K562 (cell line): ENCODE data around the gene CYP2R1. TPM values are rescaled to one million over a fixed set of nuclear protein-coding genes. Genes with fewer than 3 reads are reported as not detected.

Experiments used
- ATAC-seq: fragments of 200-7000 bp; cut with Tn5 transposase; 3 replicates; pipeline ENCODE4 v1.9.1; 2020; ENCODE audit warnings: moderate library complexity
- BruUV-seq: library from RNA; stranded (reverse); fragments of 400-500 nt; replicated peaks from 2 replicates; lab custom pipeline; 2021; lab: Mats Ljungman, UMichigan
- CTCF ChIA-PET: fragments of 300-600 bp; formaldehyde crosslinking; extraction: SDS; loops from one replicate; lab custom pipeline; 2021; ENCODE audit warnings: low intra/inter-chr PET ratio; lab: Yijun Ruan, JAX
- POLR2A ChIA-PET: fragments of 300-600, 350-650 bp; sonication (Branson Sonifier 250); formaldehyde crosslinking; extraction: SDS; loops from one replicate; lab custom pipeline; 2021; ENCODE audit warnings: antibody characterized with exemption, inconsistent platforms; lab: Yijun Ruan, JAX
- DNase-seq, 4 experiments: peaks; one replicate each; pipeline versions ENCODE4 v3.0.0 to v3.0.0-alpha.2; 2011 to 2018; ENCODE audit warnings: low spot score in 3 of 4, mixed read lengths in 3 of 4; ENCODE audit errors: extremely low read depth in 1 of 4
- FAIRE-seq: peaks from 2 replicates; lab custom pipeline; 2011; peaks lifted over from hg19 to GRCh38; lab: Jason Lieb, UNC
- H2AFZ ChIP-seq: 2 replicates; pipeline ENCODE4 v1.6.0; 2011; ENCODE audit warnings: low read depth, low read length, control low read depth, inconsistent platforms
- H3K27ac ChIP-seq: fragments of 200-600 bp; 3 replicates; pipeline ENCODE4 v1.8.0; 2011; ENCODE audit warnings: low read depth, mild to moderate bottlenecking, control low read depth, inconsistent platforms, low read length, moderate library complexity, mixed read lengths; ENCODE audit errors: extremely low read depth
- H3K27me3 ChIP-seq, 2 experiments: fragments of 300-600 bp in 1 of 2; 2 replicates in 1 of 2; 3 replicates in 1 of 2; pipeline versions ENCODE4 v1.6.0 to v1.8.0; 2011; ENCODE audit warnings: inconsistent platforms in 2 of 2, low read length in 2 of 2, mild to moderate bottlenecking in 1 of 2, mixed read lengths in 1 of 2, moderate library complexity in 1 of 2; ENCODE audit not compliant: control insufficient read depth in 2 of 2, insufficient read depth in 2 of 2
- H3K36me3 ChIP-seq: fragments of 300-600 bp; 3 replicates; pipeline ENCODE4 v1.8.0; 2011; ENCODE audit warnings: mild to moderate bottlenecking, low read length, inconsistent platforms; ENCODE audit not compliant: control insufficient read depth, insufficient read depth
- H3K4me1 ChIP-seq, 2 experiments: fragments of 200-600 bp in 1 of 2; replicated peaks in 1 of 2; 2 replicates in 1 of 2; 3 replicates in 1 of 2; pipeline versions ENCODE4 v1.5.1 to v1.8.0; 2011; ENCODE audit warnings: inconsistent platforms in 2 of 2, low read length in 2 of 2, mild to moderate bottlenecking in 1 of 2, mixed read lengths in 1 of 2, moderate library complexity in 1 of 2; ENCODE audit not compliant: control insufficient read depth in 2 of 2, insufficient read depth in 2 of 2
- H3K4me2 ChIP-seq: 2 replicates; pipeline ENCODE4 v1.6.1; 2011; ENCODE audit warnings: low read length, control low read depth, inconsistent platforms, mixed read lengths; ENCODE audit not compliant: insufficient read depth
- H3K4me3 ChIP-seq: fragments of 200-600 bp; sonication (generic), shearing (Covaris generic); 2 replicates; pipeline ENCODE4 v1.5.1; 2016; ENCODE audit warnings: control low read depth, inconsistent platforms
- H3K79me2 ChIP-seq: fragments of 200-600 bp; 3 replicates; pipeline ENCODE4 v1.8.0; 2011; ENCODE audit warnings: low read length, inconsistent platforms; ENCODE audit not compliant: control insufficient read depth, insufficient read depth
- H3K9ac ChIP-seq, 2 experiments: 2 replicates each; pipeline versions ENCODE4 v1.6.0 to v1.6.1; 2011; ENCODE audit warnings: low read depth in 2 of 2, low read length in 2 of 2, control low read depth in 1 of 2, inconsistent platforms in 1 of 2, mild to moderate bottlenecking in 1 of 2, mixed read lengths in 1 of 2; ENCODE audit not compliant: insufficient read depth in 1 of 2
- H3K9me1 ChIP-seq: one replicate; pipeline ENCODE4 v1.6.0; 2011; ENCODE audit warnings: inconsistent platforms, mild to moderate bottlenecking, low read length, moderate library complexity; ENCODE audit not compliant: control insufficient read depth, insufficient read depth
- H3K9me3 ChIP-seq: replicated peaks from 2 replicates; pipeline ENCODE4 v1.5.1; 2011; ENCODE audit warnings: low read depth, low read length, inconsistent platforms; ENCODE audit not compliant: control insufficient read depth, insufficient read depth
- H4K20me1 ChIP-seq: replicated peaks from 2 replicates; pipeline ENCODE4 v1.6.1; 2011; ENCODE audit warnings: low read length, inconsistent platforms, mixed read lengths; ENCODE audit not compliant: control insufficient read depth, insufficient read depth
- ATF6 ChIP-seq: sonication (generic); formaldehyde crosslinking; IDR thresholded peaks from 2 replicates; pipeline ENCODE4 v1.4.0; 2020; ENCODE audit warnings: mild to moderate bottlenecking, missing genetic modification reagents
- BCOR ChIP-seq: fragments of 450-650 bp; IDR thresholded peaks from 2 replicates; pipeline ENCODE4 v1.6.1; 2016
- CBFA2T3 ChIP-seq: fragments of 450-650 bp; IDR thresholded peaks from 2 replicates; pipeline ENCODE4 v1.6.1; 2017
- CBX3 ChIP-seq, 2 experiments: IDR thresholded peaks; 1 replicate in 1 of 2; 2 replicates in 1 of 2; pipeline ENCODE4 v1.6.1; 2012; ENCODE audit warnings: inconsistent platforms in 2 of 2, low read length in 2 of 2, borderline replicate concordance in 1 of 2, control low read depth in 1 of 2
- CEBPB ChIP-seq: fragments of 450-650 bp; IDR thresholded peaks from 2 replicates; pipeline ENCODE4 v1.6.1; 2016; ENCODE audit warnings: missing genetic modification characterization, missing compliant biosample characterization
- CXXC5 ChIP-seq: fragments of 250-450 bp; sonication (Bioruptor Pico); IDR thresholded peaks from 2 replicates; pipeline ENCODE4 v1.8.0; 2022; ENCODE audit warnings: inconsistent platforms, mild to moderate bottlenecking, moderate library complexity
- GMEB1 ChIP-seq: fragments of 250-450 bp; sonication (Bioruptor Pico); IDR thresholded peaks from 2 replicates; pipeline ENCODE4 v1.4.0; 2020; ENCODE audit warnings: mild to moderate bottlenecking
- HIVEP1 ChIP-seq: fragments of 250-450 bp; sonication (Bioruptor Pico); IDR thresholded peaks from 2 replicates; pipeline ENCODE4 v1.4.0; 2020; ENCODE audit warnings: mild to moderate bottlenecking
- MAFK ChIP-seq: IDR thresholded peaks from 2 replicates; pipeline ENCODE4 v1.6.1; 2011; ENCODE audit warnings: low read length, improper control_type of control experiment
- POLR2B ChIP-seq: fragments of 450-650 bp; IDR thresholded peaks from 2 replicates; pipeline ENCODE4 v1.6.1; 2018; ENCODE audit warnings: low read depth; ENCODE audit not compliant: partially characterized antibody
- PTTG1 ChIP-seq: fragments of 450-650 bp; IDR thresholded peaks from 2 replicates; pipeline ENCODE4 v1.6.1; 2016; ENCODE audit warnings: low read depth, mild to moderate bottlenecking, missing genetic modification characterization, missing compliant biosample characterization
- SIRT6 ChIP-seq: IDR thresholded peaks from one replicate; pipeline ENCODE4 v1.6.1; 2012; ENCODE audit warnings: low read depth, mild to moderate bottlenecking, control low read depth, inconsistent platforms, low read length, moderate library complexity
- STAT5B ChIP-seq: fragments of 250-450 bp; sonication (Bioruptor Pico); IDR thresholded peaks from 2 replicates; pipeline ENCODE4 v1.8.0; 2021; ENCODE audit warnings: mild to moderate bottlenecking, inconsistent platforms
- ZNF384 ChIP-seq: IDR thresholded peaks from 2 replicates; pipeline ENCODE4 v1.6.1; 2012; ENCODE audit warnings: low read depth, low read length, improper control_type of control experiment
- ZNF717 ChIP-seq: fragments of 250-450 bp; sonication (Bioruptor Pico); IDR thresholded peaks from 2 replicates; pipeline ENCODE4 v1.5.0; 2021
- WGBS: fragments of 100-300 bp; shearing (Covaris generic); methylation state at CpG from one replicate; pipeline ENCODE4 v1.1.6; 2016; ENCODE audit warnings: low coverage, mixed read lengths; ENCODE audit not compliant: insufficient coverage; ENCODE audit errors: missing lambda C conversion rate; 5-methylcytosine and 5-hydroxymethylcytosine counted together
- in situ Hi-C: fragments of 300-500 bp; cut with MboI; formaldehyde crosslinking; loops from 4 replicates; pipeline ENCODE4 v1.15.0; 2018; ENCODE audit warnings: inconsistent platforms, mixed read lengths
- intact Hi-C: fragments of 100-400 bp; cut with micrococcal nuclease; formaldehyde crosslinking; loops from 2 replicates; pipeline ENCODE4 v1.14.2; 2022
- polyA plus RNA-seq, 8 experiments: library from polyadenylated mRNA; depleted of rRNA in 4 of 8; stranded (reverse) in 5 of 8; unstranded in 3 of 8; fragments of >200 nt; fragmentation: Nextera tagmentation in 2 of 8; fragmentation: Illumina TruSeq in 1 of 8; extraction: Ambion mirVana in 2 of 8; extraction: Trizol in 1 of 8; gene quantifications; 2 replicates each; pipeline versions ENCODE4 v1.2.1 to v1.2.3, GENCODE V29; 2011 to 2014; ENCODE audit warnings: inconsistent platforms in 1 of 8, missing spikeins in 1 of 8
- total RNA-seq, 7 experiments: library from RNA; depleted of rRNA in 6 of 7; stranded (reverse); fragments of >200 nt in 6 of 7; fragmentation: Illumina TruSeq in 2 of 7; extraction: Trizol in 2 of 7; gene quantifications; 2 replicates each; pipeline versions ENCODE4 v1.2.1 to v1.2.3, GENCODE V29; 2011 to 2021; ENCODE audit warnings: low replicate concordance in 1 of 7

The CYP2R1 gene
- total and polyA plus RNA-seq, 9 of the 15 experiments (the other 6 are each of a cell fraction or from before 2014, with no cell fraction given): 19.4 to 40.5 (median 29.4) TPM

GRCh38 chr11:14930369-14930768 lies 38.3 kb upstream of the CYP2R1 start:
- DNase-seq (no peak), FAIRE-seq (no peak)
- Histone ChIP-seq H3K9ac (no peak overlapping the region), H3K4me3 (no peak overlapping the region), H3K9me3 (no peaks in the 10 kb centered on the region), H3K4me1 (no peaks in the 10 kb centered on the region), H2AFZ (no peak overlapping the region), H4K20me1 (no peaks in the 10 kb centered on the region)
- POLR2A ChIA-PET: no interaction called here
- in situ Hi-C loops (no loop called here), intact Hi-C loops (no loop called here)
- 0% methylated on average over 2 of the region's 2 CpGs for WGBS
- no TSS peak for BruUV-seq
- no peak for TF ChIP-seq ZNF384
- TF ChIP-seq STAT5B (CRISPR knock-in tag): no peak
- no peak for TF ChIP-seq CBFA2T3
- TF ChIP-seq ATF6 (CRISPR knock-in tag): no peak
- no peak for TF ChIP-seq PTTG1 (tag)
- no peak for TF ChIP-seq GMEB1 (CRISPR knock-in tag)
- no peak for TF ChIP-seq SIRT6
- no peak for TF ChIP-seq CXXC5 (CRISPR knock-in tag)
- TF ChIP-seq BCOR: no peak
- TF ChIP-seq CBX3 (IDR thresholded peaks at IDR 0.05; ENCODE audit: borderline replicate concordance in 1 of 2, low read length in 2 of 2): no peak
- no peak for TF ChIP-seq HIVEP1 (CRISPR knock-in tag)
- no peak for TF ChIP-seq MAFK
- no peak for TF ChIP-seq CEBPB (tag)
- no peak for TF ChIP-seq ZNF717 (CRISPR knock-in tag)
- no peak for TF ChIP-seq POLR2B
- TF ChIP-seq, all 486 proteins: peak for 0
- no peak overlapping the region for H3K4me2 ChIP-seq
- H3K36me3 ChIP-seq: no peaks in the 10 kb centered on the region
- H3K79me2 ChIP-seq: no peaks in the 10 kb centered on the region
- CTCF ChIA-PET: no interaction called here
- no peak overlapping the region for H3K27ac ChIP-seq
- H3K27me3 ChIP-seq: no peaks in the 10 kb centered on the region; a peak in 1 of 5 replicates
- no peaks in the 10 kb centered on the region for H3K9me1 ChIP-seq
- no peak for ATAC-seq
